Stomach (tissue), 9 donors: Measurements from ENCODE around the gene MESP2. TPM values are rescaled to one million over a fixed set of nuclear protein-coding genes. Genes with fewer than 3 reads are reported as not detected.

Source experiments
- DNase-seq, 2 donors: peaks; one replicate each; pipeline versions ENCODE4 v3.0.0 to v3.0.0-alpha.2; 2013 to 2019
- H3K27ac ChIP-seq, 5 donors: fragments of 200-600 bp in 4 of 5; sonication (generic) in 4 of 5; one replicate each; pipeline ENCODE4 v1.5.1; 2013 to 2019; ENCODE audit warnings: mild to moderate bottlenecking in 1 of 5, moderate library complexity in 1 of 5
- H3K27me3 ChIP-seq, 3 donors: fragments of 200-600 bp; sonication (generic); one replicate each; pipeline ENCODE4 v1.5.1; 2017 to 2019; ENCODE audit warnings: mixed run types in 1 of 3
- H3K36me3 ChIP-seq, 4 donors: fragments of 200-600 bp; sonication (generic); 1 replicate in 3 of 4; 2 replicates in 1 of 4; pipeline ENCODE4 v1.5.1; 2016 to 2019
- H3K4me1 ChIP-seq, 4 donors: fragments of 200-600 bp; sonication (generic); one replicate each; pipeline ENCODE4 v1.5.1; 2016 to 2019
- H3K4me3 ChIP-seq, 4 donors: fragments of 200-600 bp; sonication (generic) in 3 of 4; one replicate each; pipeline ENCODE4 v1.5.1; 2016 to 2019; ENCODE audit warnings: mild to moderate bottlenecking in 1 of 4
- H3K9me3 ChIP-seq, 4 donors: fragments of 200-600 bp; sonication (generic); one replicate each; pipeline ENCODE4 v1.5.1; 2016 to 2019
- CTCF ChIP-seq, 7 experiments: fragments of 450-650 bp in 4 of 7; fragments of 200-600 bp in 3 of 7; sonication (generic) in 3 of 7; IDR thresholded peaks; one replicate each; pipeline ENCODE4 v1.5.1; 2016 to 2019; ENCODE audit warnings: antibody characterized with exemption in 7 of 7, control low read depth in 2 of 7, mild to moderate bottlenecking in 1 of 7
- EP300 ChIP-seq: sonication (generic); formaldehyde crosslinking; IDR thresholded peaks from one replicate; pipeline ENCODE4 v1.6.1; 2017; ENCODE audit warnings: antibody characterized with exemption
- POLR2A ChIP-seq, 4 donors: fragments of 450-650 bp; IDR thresholded peaks; one replicate each; pipeline ENCODE4 v1.6.1; 2016; ENCODE audit warnings: antibody characterized with exemption in 4 of 4, control low read depth in 2 of 4, mild to moderate bottlenecking in 1 of 4, moderate library complexity in 1 of 4
- POLR2AphosphoS5 ChIP-seq, 3 donors: sonication (generic); formaldehyde crosslinking; IDR thresholded peaks; one replicate each; pipeline ENCODE4 v1.6.1; 2016; ENCODE audit warnings: antibody characterized with exemption in 3 of 3
- WGBS, 5 donors: extraction: QIAGEN DNeasy Blood & Tissue Kit in 3 of 5; methylation state at CpG; one replicate each; pipeline versions ENCODE4 v1.1.5 to v1.1.7; 2013 to 2018; 5-methylcytosine and 5-hydroxymethylcytosine counted together
- intact Hi-C: fragments of 100-400 bp; cut with DNase I; formaldehyde crosslinking; loops from one replicate; pipeline ENCODE4 v1.15.1; 2023; ENCODE audit warnings: low total_unique reads
- polyA plus RNA-seq, 3 donors: library from polyadenylated mRNA; stranded (reverse); fragments of 200-250 nt; gene quantifications; one replicate each; pipeline ENCODE4 v1.2.3, GENCODE V29; 2013
- total RNA-seq, 5 donors: library from RNA; depleted of rRNA; stranded (reverse); fragments of >200 nt; gene quantifications; one replicate each; pipeline versions ENCODE4 v1.1.0 to v1.2.3, GENCODE V29; 2014 to 2016
- donor health status: healthy with polysubstance abuse.
- donor health status: Bipolar disorder and iron deficiency.
- donor health status: healthy.

The MESP2 gene
- total and polyA plus RNA-seq, 8 donors = 0.43 to 0.56 TPM; not detected in 6

DNA sequence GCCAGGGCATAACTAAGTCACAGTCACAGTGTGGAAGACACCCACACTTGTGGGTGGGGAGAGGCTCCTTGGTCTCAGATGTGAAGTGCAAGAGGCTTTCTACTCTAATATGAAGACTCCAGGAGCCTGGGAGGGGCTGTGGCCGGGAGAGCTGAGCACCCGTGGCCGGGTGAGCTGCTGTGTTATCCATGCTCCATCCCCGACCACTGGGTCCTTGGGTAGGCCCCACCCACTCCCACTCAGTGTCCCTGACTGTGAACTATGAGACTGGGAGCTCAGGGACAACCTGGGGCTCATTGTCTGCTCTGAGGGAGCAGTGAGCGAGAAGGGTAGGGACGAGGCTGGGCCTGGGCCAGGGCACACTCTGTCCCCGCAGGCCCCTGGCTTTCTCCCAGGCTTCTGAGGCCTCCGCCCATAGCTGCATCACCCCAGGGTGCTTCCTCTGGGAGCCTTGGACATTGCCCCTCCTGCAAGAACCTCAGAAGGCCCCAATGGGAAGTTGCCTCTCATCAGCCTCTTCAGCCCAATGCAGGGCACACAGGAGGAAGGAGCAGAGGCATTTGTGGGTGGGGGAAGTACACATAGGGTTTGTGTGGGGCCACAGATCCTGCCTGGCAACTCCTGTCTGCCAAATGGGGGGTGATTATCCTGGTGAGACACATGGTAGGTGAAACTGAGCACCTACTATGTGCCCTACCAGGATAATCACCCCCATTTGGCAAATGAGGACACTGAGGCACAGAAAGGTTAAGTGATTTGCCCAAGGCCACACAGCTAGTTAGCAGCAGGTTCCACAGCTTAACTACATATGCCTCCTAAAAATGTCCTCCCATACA is 36.1 kb downstream of the MESP2 start:
- Histone ChIP-seq H3K36me3 (no peaks in the 10 kb centered on the region), H3K27ac (peak overlapping the region in 2 of 5 donors; percentile 15 to 39), H3K4me1 (peaks cover 23 to 42% (median 32%) of the 10 kb centered on the region in 4 donors), H3K9me3 (peaks cover 0 to 9% (median 7%) of the 10 kb centered on the region in 4 donors), H3K4me3 (peak overlapping the region in 1 of 4 donors; percentile 59), H3K27me3 (peaks cover 0 to 46% (median 22%) of the 10 kb centered on the region in 3 donors)
- peak; percentile 30 to 74 for DNase-seq
- intact Hi-C loops = no loop called here
- WGBS, 5 donors = 51 to 68% (median 57%) methylated on average over 6 to 8 of the region's 8 CpGs
- no peak for TF ChIP-seq POLR2A (IDR thresholded peaks at IDR 0.05)
- TF ChIP-seq POLR2AphosphoS5 (IDR thresholded peaks at IDR 0.05) = no peak
- TF ChIP-seq CTCF (IDR thresholded peaks at IDR 0.05) = no peak
- TF ChIP-seq EP300 = no peak

GRCh38 chr15:89812847-89813320 is 36.8 kb downstream of the MESP2 start:
- WGBS, 5 donors = 83 to 98% (median 94%) methylated on average over 7 of the region's 7 CpGs
- Histone ChIP-seq H3K36me3 (no peaks in the 10 kb centered on the region), H3K4me1 (peaks cover 23 to 43% (median 32%) of the 10 kb centered on the region in 4 donors), H3K27me3 (peaks cover 0 to 52% (median 22%) of the 10 kb centered on the region in 3 donors), H3K9me3 (peaks cover 0 to 9% (median 7%) of the 10 kb centered on the region in 4 donors), H3K4me3 (peak overlapping the region in 2 of 4 donors; percentile 59 to 63), H3K27ac (peak overlapping the region in 2 of 5 donors; percentile 39 to 79)
- no peak for DNase-seq
- TF ChIP-seq POLR2AphosphoS5 (IDR thresholded peaks at IDR 0.05) (no peak), CTCF (IDR thresholded peaks at IDR 0.05) (no peak), POLR2A (IDR thresholded peaks at IDR 0.05) (no peak), EP300 (no peak)
- intact Hi-C loops = no loop called here

GRCh38 chr15:89813381-89814111 is 37.4 kb downstream of the MESP2 start:
- intact Hi-C loops = no loop called here
- H3K27me3 ChIP-seq = peaks cover 0 to 53% (median 22%) of the 10 kb centered on the region in 3 donors
- peaks cover 23 to 49% (median 36%) of the 10 kb centered on the region in 4 donors for H3K4me1 ChIP-seq
- TF ChIP-seq EP300 (no peak), POLR2A (IDR thresholded peaks at IDR 0.05) (no peak), CTCF (IDR thresholded peaks at IDR 0.05) (no peak), POLR2AphosphoS5 (IDR thresholded peaks at IDR 0.05) (no peak)
- 72 to 91% (median 81%) methylated on average over 4 to 13 of the region's 13 CpGs for WGBS, 5 donors
- H3K9me3 ChIP-seq = peaks cover 0 to 9% (median 7%) of the 10 kb centered on the region in 4 donors
- DNase-seq = no peak
- no peaks in the 10 kb centered on the region for H3K36me3 ChIP-seq
- H3K4me3 ChIP-seq = peak overlapping the region; percentile 44 to 63 (median 56)
- H3K27ac ChIP-seq = peak overlapping the region in 4 of 5 donors; percentile 34 to 79 (median 58)
